GM21619 (cell line): ENCODE measurements around the gene VSNL1.

Source experiments
- ATAC-seq: cut with Tn5 transposase; IDR thresholded peaks from one replicate; pipeline ENCODE4 v1.9.1; 2021; ENCODE audit not compliant: unreplicated experiment

Gene VSNL1

DNA sequence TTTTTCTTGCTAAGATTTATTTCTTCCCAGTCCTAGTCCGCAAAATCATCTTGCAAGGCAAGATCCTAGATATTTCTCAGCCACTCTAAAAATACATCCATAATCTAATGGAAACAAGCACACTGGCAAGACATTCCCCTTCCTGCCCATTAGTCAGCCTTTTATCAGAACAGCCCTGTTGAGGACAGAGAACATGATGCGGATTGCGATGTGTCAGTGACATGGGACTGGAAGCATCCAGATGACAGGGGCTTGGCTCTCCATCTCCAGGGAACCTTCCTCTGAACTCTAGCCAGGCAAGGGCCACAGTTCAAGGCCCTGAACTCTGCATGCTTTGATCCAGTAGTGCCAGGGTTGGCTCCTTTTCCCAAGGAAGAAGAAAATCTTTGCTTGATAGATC lies 70.0 kb downstream of the VSNL1 start:
- no peak for ATAC-seq

DNA sequence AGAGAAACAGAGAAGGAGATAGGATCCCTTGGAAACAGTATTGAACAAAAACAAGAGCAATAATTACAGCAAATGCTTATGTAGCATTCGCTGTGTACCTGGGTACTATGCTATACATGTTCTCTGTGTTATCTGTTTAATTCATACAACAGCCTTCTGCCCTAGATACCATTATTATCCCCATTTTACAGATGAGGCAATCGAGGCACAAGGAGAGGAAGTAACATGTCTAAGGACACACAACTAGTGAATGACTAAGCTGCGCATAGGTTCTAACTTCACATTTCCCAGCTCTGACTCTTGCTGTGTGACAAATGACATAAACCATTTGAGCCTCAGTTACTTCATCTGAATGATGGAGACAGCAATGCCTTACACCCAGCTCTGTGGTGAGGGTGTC lies 70.5 kb downstream of the VSNL1 start:
- no peak for ATAC-seq

DNA sequence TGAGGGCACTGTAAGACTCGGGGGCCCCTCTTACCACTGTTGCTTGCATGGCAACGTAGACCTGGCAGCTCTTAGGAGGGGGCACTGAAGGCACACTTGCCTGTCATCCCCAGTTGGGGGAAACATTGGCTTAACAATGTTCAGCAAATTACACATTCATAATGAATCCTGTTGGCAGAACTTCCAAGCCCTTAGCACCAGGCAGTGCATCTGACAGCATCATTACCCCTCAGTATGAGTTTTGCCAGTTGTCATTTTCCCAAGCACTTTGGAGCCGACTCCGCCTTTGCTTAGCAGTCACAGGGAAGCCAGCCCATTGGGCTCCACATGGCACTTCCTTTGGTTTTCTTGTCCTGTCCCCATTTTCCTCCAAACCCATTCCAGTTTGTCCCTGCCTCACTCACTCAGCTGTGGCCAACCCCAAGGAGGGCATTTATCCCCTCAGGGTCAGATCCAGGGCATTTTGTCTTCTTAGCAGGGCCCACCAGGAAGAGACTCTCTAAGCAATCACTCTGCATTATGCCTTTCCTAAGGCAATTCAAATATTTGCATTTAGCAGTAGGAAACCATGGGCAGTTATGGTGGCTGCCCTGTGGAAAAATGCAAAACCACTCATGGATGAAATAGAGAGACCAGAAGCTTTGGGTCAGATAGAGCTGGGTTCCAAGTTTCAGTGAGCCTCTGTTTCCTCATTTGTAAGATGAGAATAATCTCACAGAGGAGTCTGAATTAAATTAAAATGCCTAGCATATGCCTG lies 73.9 kb downstream of the VSNL1 start:
- ATAC-seq: no peak

DNA sequence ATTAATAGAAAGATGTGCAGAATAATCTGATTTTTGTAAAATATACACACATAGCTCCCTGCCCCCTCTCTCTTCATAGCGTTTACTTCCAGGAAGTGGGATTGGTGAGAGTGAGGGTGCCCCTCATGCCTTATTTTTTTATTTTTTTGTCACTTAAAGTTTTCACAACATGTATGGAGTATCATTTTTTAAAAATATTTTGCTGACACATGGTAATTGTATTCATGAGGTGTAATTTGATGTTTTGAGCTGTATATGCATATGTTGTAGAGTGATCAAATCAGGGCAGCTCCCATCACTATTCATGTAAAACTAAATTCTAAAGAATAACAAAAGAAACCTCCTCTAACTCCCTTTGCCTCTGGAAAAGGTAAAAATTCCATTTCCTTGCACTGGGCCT lies 74.7 kb downstream of the VSNL1 start:
- ATAC-seq: no peak

DNA sequence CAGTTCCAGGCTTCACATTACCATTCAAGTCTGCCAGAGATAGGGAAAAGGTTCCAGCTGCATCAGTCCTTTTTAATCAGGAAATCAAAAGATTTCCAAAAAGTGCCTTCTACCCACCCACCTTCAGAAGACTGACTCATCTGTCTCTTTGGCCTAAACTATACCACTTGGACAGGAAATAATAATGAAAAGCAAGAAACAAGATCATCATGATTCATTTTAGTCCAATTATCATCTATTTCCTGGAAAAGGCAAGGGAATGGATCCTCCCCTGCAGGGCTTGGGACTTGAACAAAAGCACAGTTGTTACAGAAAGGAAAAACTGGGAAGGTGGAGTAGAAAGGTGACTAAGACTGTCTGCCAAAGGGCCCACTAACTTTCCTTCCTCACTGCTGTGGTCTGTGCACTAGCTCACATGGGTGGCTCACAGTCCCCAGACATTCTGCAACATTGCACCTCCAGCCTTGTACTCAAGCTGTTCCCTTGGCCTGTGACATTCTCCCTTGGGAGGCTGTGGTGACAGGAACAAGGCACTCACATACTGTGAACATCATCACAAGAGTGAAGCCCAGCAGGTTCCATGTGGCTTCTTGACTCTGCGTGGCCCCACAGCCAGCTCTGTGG lies 75.3 kb downstream of the VSNL1 start:
- ATAC-seq: no peak

DNA sequence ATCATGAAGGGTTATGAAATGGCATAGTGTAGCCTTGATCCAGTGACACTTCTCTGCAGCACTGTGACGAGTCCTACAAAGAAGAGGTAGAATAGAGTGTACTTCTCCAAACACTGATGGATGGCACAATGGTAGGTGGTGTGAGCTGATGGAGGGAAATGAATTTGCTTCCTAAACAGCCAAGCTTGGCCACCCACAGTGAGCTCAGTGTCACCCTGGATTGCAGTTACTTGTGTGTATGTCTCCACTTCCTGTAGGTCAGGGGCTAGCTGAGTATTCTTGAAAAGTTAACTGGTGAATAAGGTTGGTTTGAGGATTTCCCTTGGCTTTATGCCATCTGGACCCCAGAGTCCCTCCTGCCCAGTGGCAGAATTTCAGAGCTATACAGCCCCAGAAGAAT lies 75.9 kb downstream of the VSNL1 start:
- no peak for ATAC-seq

DNA sequence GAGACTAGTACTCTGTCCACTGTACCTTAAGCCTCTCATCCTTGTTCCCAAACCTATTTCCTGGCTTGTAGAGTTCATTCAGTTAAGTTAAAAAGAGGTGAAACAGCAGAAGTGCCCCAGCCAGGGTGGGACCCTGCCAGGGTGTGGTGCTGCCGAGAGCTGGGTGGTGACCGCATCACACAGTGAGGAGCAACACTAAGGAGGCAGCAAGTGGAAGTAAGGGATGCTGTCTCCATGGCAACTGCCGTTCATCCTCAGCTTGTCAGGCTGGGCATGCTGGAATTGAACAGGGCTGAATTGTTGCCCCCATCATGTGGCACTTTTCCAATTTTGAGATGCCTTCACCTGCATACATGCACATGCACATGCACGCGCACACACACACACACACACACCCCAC lies 77.0 kb downstream of the VSNL1 start:
- no peak for ATAC-seq

DNA sequence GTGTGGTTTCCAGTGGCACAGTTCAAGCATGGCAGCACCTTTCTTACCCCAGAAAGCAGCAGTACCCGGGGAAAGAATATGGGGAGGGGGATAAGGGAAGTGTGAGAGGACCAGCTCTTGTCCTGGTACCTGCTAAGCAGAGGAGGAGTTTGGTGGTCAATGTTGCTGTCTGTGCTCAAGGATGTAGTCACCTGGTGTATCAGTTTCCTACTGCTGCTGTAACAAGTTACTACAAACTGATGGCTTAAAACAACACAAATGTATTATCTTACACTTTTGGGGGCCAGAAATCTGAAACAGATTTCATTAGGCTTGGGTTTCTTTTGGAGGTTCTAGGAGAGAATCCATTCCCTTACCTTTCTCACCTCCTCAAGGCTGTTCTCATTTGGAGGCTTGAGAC lies 77.5 kb downstream of the VSNL1 start:
- ATAC-seq: no peak

DNA sequence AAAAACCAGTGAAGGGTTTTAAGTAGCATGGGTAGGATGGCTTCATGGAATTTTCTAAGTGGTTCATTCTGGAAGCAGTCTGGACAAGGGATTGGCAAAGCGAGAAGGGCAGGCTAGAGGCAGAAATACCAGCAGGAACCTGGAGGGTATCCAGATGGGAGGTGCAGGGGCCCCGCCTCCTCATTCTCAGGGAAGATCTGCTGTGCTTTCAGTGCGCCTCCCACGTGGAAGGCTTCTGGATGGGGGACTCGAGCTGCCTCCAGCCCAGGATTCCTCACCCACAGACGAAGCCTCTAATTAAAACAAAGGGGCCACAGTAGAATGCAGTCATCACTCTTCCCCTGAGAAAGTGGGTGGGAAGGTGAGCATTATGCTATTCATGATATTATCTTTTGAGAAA lies 79.8 kb downstream of the VSNL1 start:
- no peak for ATAC-seq

DNA sequence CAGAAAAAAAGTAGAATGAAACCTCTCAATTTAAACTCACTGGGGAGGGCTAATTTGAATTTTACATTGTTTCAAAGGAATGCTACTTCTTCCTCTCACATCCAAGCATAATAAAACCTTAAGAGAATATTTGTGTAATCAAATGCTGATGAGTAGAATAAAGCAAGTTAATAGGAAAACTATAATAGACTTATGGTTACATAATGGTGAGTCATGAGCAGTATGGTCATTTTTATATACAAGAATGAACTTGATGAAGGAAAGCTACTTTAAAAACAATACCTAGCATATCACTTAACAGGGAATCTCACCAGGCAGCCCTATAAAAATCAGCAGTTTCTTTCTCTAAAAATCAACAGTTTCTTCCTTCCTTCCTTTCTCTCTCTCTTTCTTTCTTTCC lies 80.3 kb downstream of the VSNL1 start:
- no peak for ATAC-seq

DNA sequence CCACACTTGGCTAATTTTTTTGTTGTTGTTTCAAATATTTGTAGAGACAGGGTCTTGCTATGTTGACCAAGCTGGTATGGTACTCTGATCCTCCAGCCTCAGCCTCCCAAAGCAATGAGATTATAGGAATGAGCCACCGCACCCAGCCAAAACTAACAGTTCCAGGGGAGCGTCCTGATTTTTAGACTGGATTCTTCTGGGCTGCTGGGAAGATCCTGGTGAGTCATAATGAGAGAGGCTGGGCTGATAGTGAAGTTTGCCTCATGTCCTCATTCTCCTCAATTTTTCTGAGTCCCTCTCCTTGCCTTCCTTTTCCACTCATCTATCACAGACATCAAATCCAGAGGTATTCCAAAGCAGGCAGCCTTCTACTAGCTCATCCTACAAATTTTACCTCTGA lies 81.3 kb downstream of the VSNL1 start:
- ATAC-seq: no peak

DNA sequence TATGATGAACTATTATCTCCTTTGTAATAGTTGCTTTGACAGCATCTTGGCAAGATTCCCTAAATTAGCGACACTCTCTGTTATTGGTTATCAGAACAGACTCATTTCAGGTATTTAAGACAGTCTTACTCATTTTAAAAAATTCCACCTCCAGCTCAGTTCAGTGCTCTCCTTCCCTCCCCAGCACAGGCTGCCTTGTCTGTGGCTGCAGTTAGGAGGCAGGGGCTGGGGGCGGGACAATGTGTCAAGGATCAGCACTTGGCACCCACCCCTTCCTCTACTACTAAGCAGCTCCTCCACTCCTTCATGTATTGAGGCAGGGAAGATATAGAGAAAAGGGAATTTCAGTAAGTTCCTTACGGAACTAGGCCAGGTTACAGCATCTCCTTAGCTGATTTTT lies 85.0 kb downstream of the VSNL1 start:
- ATAC-seq: no peak

DNA sequence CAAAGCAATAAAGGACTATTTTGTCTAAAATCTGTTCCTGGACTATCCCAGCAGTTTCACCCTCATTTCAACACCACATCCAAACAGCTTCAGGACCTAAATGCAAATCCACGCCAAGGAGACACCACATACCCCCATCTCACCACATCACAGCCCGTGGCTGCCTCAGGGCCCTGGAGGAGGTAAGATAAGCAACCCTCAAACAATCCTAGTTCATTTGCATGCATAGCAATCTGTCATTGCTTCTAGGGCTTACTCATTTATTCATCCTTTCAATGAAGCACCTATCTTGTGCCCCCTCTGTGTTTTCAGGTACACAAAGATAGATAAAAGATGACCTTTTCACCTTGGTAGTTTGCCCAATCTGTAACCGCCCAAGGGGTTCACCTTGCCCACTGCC lies 86.5 kb downstream of the VSNL1 start:
- ATAC-seq: no peak

DNA sequence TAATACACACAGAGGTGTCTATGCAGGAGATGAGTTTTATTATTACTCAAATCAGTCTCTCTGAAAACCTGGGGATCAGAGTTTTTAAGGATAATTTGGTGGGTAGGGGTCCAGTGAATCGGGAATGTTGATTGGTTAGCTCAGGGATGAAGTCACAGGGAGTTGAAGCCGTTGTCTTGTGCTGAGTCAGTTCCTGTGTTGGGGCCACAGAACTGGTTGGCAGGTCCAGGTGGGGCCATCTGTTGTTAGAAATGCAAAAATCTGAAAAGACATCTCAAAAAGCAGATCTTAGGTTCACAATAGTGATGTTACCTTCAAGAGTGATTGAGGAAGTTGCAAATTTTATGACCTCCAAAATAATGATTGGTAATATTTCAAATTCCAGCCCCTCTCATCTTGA lies 86.9 kb downstream of the VSNL1 start:
- ATAC-seq: no peak

DNA sequence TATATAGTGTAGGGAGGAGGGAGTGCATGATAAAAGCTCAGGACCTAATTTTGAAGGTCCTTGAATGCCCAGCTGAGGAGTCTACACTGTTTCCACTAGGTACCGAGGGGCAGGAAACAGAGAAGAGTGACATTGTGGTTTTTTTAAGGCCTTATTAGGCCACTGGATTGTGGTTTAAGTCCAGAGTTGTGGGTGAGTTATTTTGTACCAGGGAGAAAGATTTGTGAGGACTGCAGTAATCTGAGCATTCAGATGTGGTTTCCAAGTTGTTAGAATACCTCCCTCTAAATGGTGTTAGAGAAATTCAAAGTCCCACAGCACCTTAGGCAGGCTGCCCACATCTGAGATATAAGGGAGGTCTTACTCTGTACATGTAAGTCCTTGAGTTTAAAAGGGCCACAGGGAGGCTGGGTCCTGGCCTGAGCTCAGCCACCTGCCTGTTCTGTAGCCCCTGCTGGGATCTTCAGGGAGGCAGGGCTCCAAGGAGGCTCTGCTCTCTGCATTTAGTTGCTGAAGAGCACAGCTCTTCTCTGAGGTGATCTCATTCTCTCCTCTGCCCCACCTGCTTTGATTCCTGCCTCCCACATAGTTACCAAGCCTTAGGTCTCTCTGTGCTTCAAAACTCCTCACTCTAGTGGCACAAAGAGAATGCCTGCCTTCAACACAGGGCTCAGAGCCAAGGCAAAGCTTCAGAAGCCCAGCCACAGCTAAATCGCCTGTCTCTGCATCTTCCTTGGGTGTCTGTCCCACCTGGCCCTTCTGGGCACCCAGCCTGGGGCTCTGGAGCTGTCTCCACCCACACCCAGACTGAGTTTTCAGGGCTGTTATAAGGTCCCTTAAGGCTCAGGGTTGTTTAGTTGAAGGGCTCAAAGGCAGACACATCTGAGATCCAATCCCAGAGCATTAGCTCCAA lies 88.1 kb downstream of the VSNL1 start:
- peak; percentile 47 for ATAC-seq

DNA sequence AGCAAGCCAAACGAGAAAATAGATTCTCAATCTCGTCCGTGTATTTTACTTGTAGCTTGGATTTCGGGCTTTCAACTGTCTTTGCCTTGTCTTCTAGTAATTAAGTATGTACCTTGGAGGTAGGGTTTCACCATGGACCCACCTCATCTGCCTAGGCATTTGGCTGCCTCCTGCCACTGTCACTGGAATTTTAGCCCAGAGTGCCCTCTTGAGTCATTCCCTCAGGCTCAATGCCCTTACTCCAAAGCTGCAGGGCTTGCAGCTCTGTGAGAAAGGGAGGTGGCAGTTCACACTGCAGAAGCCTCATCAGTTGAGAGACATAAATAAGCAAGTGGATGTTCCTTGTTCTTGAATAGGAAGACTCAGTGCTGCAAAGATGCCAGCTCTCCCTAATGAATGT lies 89.6 kb downstream of the VSNL1 start:
- no peak for ATAC-seq

DNA sequence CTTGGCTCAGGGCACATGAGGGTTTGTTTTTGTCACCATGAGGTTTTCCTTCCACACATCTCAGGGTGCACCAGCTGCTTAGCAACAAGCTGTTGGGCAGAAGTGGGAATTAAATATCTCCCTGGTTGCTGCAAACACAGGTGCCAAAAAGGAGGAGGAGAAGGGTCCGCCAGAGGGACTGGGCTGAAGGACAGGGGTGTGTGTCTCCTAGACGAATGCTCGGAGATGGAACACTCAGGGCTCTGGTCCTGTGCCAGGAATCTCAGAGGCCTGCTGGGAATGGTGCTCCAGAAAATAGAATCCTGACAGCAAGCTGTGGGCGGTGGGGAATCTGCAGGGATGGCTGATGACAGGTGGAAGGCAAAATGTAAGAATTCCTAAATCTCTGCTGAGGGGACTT lies 94.5 kb downstream of the VSNL1 start:
- ATAC-seq: no peak

DNA sequence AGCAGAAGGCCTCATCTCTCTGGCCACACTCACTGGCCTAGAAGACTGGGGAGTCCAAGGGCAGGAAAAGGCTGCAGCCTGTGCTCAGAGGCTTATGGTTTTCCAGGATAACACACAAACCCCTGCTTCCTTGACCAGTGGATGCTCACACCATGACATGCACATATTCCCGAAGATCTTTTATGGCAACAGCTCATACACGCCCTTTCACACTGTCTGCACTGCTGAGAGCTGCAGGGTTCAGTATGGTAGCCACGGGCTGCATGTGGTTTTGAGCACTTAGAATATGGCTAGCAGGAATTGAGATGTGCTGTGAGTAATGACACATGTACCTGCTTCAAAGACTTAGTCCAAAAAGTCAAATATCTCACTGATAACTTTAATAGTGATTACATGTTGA lies 95.8 kb downstream of the VSNL1 start:
- ATAC-seq: no peak

DNA sequence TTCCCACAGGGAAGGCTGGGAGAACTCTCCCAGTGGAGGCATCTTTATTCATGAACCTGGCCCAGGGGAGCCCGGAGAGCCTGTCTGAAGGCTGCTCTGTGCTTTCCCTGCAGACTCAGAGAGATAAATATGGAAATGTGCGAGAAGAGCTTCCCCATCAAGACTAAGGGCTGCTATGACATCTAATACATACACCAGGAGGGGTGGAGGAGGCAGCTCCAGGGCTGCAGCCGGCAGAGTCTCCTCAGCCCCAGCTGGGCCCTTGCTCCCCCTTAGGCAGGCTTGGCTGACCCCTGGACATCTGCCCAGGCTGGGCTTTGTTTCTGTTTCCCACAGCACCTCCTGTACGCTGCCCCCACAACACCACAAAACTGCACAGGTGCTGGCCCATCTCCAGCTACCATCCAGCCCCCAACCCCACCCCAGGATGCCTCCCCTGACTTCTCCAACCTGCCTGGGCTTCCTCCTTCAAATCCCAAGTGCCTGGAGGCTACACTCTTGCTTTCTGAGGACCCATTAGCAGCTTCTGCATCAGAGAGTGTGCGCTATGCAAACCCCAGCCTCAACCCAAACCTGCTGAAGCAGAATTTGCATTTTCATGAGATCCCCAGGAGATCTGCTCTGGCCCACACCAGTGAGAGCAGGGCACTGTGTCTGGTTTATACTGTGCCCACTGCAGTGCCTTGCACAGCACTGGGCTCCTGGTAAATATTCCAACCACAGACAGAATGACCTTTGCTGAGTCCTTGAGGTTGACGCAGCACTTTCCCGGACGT lies 96.8 kb downstream of the VSNL1 start:
- no peak for ATAC-seq

DNA sequence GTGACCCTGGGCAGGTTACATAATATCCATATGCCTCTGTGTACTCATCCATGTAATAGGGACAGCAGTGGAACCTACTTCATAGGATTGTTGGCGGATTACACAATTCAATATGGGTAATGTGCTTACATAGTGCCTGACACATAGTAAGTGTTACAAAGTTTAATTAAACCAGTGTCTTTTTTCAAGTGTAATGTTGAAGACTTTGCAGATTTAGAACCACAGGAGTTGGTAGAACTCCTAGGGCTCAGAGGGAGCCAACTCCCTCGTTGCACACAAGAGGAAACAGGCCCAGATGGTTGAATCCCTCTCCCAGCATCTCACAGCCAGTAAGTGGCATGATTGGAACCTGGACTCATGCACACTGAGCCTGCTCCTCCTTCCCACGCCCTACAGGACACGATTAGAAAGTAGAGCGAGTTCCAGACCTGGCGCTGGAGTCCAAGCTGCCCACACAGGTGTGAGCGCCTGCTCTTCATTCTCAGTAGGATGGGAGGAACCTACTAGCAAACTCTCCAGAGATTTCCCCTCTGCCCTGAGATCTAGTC lies 97.8 kb downstream of the VSNL1 start:
- no peak for ATAC-seq

DNA sequence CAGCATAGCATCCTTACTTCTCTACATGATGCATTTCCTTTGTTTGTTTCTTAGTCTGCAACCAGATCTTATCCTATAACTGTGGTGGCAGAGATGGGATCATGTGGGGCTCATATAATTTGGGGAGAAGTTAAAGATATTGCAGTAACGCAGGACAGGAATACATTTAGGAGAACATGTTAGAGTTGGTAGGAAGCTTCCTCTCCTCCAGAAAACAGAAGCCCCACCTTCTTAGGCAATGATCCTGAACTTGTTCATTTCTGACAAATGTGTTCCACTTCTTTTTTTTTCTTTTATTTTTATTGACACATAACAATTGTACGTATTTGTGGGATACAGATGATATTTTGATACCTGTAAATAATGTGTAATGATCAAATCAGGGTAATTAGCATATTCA lies 99.9 kb downstream of the VSNL1 start:
- no peak for ATAC-seq
